Lower leg skin (tissue), 3 donors: ENCODE measurements around the gene MDGA2.

ENCODE experiments used
- POLR2A ChIP-seq, 2 donors: fragments of 450-650 bp; IDR thresholded peaks; one replicate each; pipeline ENCODE4 v1.6.1; 2016 to 2017; ENCODE audit warnings: antibody characterized with exemption in 2 of 2, mild to moderate bottlenecking in 1 of 2, moderate library complexity in 1 of 2
- TF ChIP-seq, protein P1 (sequence below), 3 donors: fragments of 450-650 bp; IDR thresholded peaks; one replicate each; pipeline ENCODE4 v1.5.1; 2016; ENCODE audit warnings: antibody characterized with exemption in 3 of 3, mild to moderate bottlenecking in 3 of 3, moderate library complexity in 2 of 3

- TF ChIP-seq, protein P1, sequence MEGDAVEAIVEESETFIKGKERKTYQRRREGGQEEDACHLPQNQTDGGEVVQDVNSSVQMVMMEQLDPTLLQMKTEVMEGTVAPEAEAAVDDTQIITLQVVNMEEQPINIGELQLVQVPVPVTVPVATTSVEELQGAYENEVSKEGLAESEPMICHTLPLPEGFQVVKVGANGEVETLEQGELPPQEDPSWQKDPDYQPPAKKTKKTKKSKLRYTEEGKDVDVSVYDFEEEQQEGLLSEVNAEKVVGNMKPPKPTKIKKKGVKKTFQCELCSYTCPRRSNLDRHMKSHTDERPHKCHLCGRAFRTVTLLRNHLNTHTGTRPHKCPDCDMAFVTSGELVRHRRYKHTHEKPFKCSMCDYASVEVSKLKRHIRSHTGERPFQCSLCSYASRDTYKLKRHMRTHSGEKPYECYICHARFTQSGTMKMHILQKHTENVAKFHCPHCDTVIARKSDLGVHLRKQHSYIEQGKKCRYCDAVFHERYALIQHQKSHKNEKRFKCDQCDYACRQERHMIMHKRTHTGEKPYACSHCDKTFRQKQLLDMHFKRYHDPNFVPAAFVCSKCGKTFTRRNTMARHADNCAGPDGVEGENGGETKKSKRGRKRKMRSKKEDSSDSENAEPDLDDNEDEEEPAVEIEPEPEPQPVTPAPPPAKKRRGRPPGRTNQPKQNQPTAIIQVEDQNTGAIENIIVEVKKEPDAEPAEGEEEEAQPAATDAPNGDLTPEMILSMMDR (IDR thresholded peaks at IDR 0.05) = no peak
- no peak for TF ChIP-seq POLR2A (IDR thresholded peaks at IDR 0.05)
These were observed 448.4 kb downstream of the MDGA2 start for GRCh38 chr14:47226877-47227520.
